HEK293 (cell line): ENCODE measurements around the gene MPHOSPH8.

Experiments used
- IKZF3 ChIP-seq: fragments of 450-650 bp; IDR thresholded peaks from 2 replicates; pipeline ENCODE4 v1.5.0; 2018; ENCODE audit warnings: missing biosample characterization, mild to moderate bottlenecking, missing genetic modification characterization, moderate library complexity
- PBX3 ChIP-seq: sonication (generic); formaldehyde crosslinking; IDR thresholded peaks from 2 replicates; pipeline ENCODE4 v1.8.1; 2022; ENCODE audit warnings: mild to moderate bottlenecking, moderate library complexity, missing genetic modification reagents
- SALL2 ChIP-seq: fragments of 450-650 bp; formaldehyde crosslinking; IDR thresholded peaks from 2 replicates; pipeline ENCODE4 v1.5.0; 2017; ENCODE audit warnings: missing biosample characterization, mild to moderate bottlenecking, missing genetic modification characterization, borderline replicate concordance
- SP2 ChIP-seq: fragments of 450-650 bp; formaldehyde crosslinking; IDR thresholded peaks from 2 replicates; pipeline ENCODE4 v1.5.1; 2016; ENCODE audit warnings: missing biosample characterization, missing genetic modification characterization
- SP3 ChIP-seq: fragments of 450-650 bp; formaldehyde crosslinking; IDR thresholded peaks from 2 replicates; pipeline ENCODE4 v1.5.1; 2016; ENCODE audit warnings: missing biosample characterization, missing genetic modification characterization
- YY1 ChIP-seq: fragments of 450-650 bp; formaldehyde crosslinking; IDR thresholded peaks from 2 replicates; pipeline ENCODE4 v1.5.1; 2018; ENCODE audit warnings: missing biosample characterization, missing genetic modification characterization
- ZBTB20 ChIP-seq: fragments of 450-650 bp; formaldehyde crosslinking; IDR thresholded peaks from 2 replicates; pipeline ENCODE4 v1.5.1; 2016; ENCODE audit warnings: missing biosample characterization, missing genetic modification characterization
- ZBTB7A ChIP-seq: fragments of 450-650 bp; formaldehyde crosslinking; IDR thresholded peaks from 2 replicates; pipeline ENCODE4 v1.5.1; 2016; ENCODE audit warnings: low read depth, missing biosample characterization, missing genetic modification characterization
- ZNF169 ChIP-seq: fragments of 450-650 bp; formaldehyde crosslinking; IDR thresholded peaks from 2 replicates; pipeline ENCODE4 v1.5.1; 2016; ENCODE audit warnings: missing biosample characterization, missing genetic modification characterization
- ZNF175 ChIP-seq: fragments of 450-650 bp; formaldehyde crosslinking; IDR thresholded peaks from 2 replicates; pipeline ENCODE4 v1.5.1; 2016; ENCODE audit warnings: missing biosample characterization, missing genetic modification characterization
- ZNF19 ChIP-seq: fragments of 450-650 bp; formaldehyde crosslinking; IDR thresholded peaks from 2 replicates; pipeline ENCODE4; 2016; ENCODE audit warnings: missing biosample characterization, missing genetic modification characterization, low read depth
- ZNF239 ChIP-seq: fragments of 450-650 bp; formaldehyde crosslinking; IDR thresholded peaks from 2 replicates; pipeline ENCODE4 v1.5.1; 2016; ENCODE audit warnings: missing biosample characterization, missing genetic modification characterization
- ZNF335 ChIP-seq: fragments of 450-650 bp; formaldehyde crosslinking; conservative IDR thresholded peaks from 2 replicates; pipeline ENCODE4 v1.5.1; 2016; ENCODE audit warnings: missing biosample characterization, missing genetic modification characterization
- ZNF354C ChIP-seq: fragments of 450-650 bp; formaldehyde crosslinking; IDR thresholded peaks from 2 replicates; pipeline ENCODE4 v1.5.1; 2016; ENCODE audit warnings: missing biosample characterization, missing genetic modification characterization, low read depth, borderline replicate concordance
- ZNF391 ChIP-seq: fragments of 450-650 bp; formaldehyde crosslinking; IDR thresholded peaks from 2 replicates; pipeline ENCODE4 v1.5.1; 2016; ENCODE audit warnings: low read depth, missing biosample characterization, missing genetic modification characterization, borderline replicate concordance
- ZNF394 ChIP-seq: fragments of 450-650 bp; formaldehyde crosslinking; IDR thresholded peaks from 2 replicates; pipeline ENCODE4 v1.5.1; 2016; ENCODE audit warnings: missing biosample characterization, missing genetic modification characterization, mild to moderate bottlenecking, moderate library complexity, borderline replicate concordance
- ZNF423 ChIP-seq: fragments of 450-650 bp; formaldehyde crosslinking; IDR thresholded peaks from 2 replicates; pipeline ENCODE4 v1.5.1; 2016; ENCODE audit warnings: missing biosample characterization, missing genetic modification characterization
- ZNF426 ChIP-seq: fragments of 450-650 bp; formaldehyde crosslinking; IDR thresholded peaks from 2 replicates; pipeline ENCODE4 v1.5.1; 2017; ENCODE audit warnings: missing biosample characterization, missing genetic modification characterization, mild to moderate bottlenecking, inconsistent platforms, moderate library complexity
- ZNF514 ChIP-seq: fragments of 450-650 bp; formaldehyde crosslinking; IDR thresholded peaks from 2 replicates; pipeline ENCODE4 v1.5.1; 2016; ENCODE audit warnings: missing biosample characterization, missing genetic modification characterization
- ZNF529 ChIP-seq: fragments of 450-650 bp; formaldehyde crosslinking; IDR thresholded peaks from 2 replicates; pipeline ENCODE4 v1.5.1; 2017; ENCODE audit warnings: missing genetic modification characterization, missing biosample characterization; ENCODE audit not compliant: insufficient replicate concordance
- ZNF549 ChIP-seq: fragments of 450-650 bp; IDR thresholded peaks from 2 replicates; pipeline ENCODE4 v1.5.1; 2018; ENCODE audit warnings: missing biosample characterization, missing genetic modification characterization, mild to moderate bottlenecking, inconsistent platforms, moderate library complexity
- ZNF664 ChIP-seq: fragments of 450-650 bp; formaldehyde crosslinking; IDR thresholded peaks from 2 replicates; pipeline ENCODE4 v1.5.1; 2016; ENCODE audit warnings: missing biosample characterization, missing genetic modification characterization
- ZNF677 ChIP-seq: fragments of 450-650 bp; IDR thresholded peaks from 2 replicates; pipeline ENCODE4 v1.5.0; 2018; ENCODE audit warnings: missing biosample characterization, mild to moderate bottlenecking, missing genetic modification characterization, moderate library complexity
- ZNF692 ChIP-seq: fragments of 450-650 bp; formaldehyde crosslinking; IDR thresholded peaks from 2 replicates; pipeline ENCODE4 v1.5.1; 2016; ENCODE audit warnings: missing biosample characterization, missing genetic modification characterization
- ZNF785 ChIP-seq: fragments of 450-650 bp; formaldehyde crosslinking; IDR thresholded peaks from 2 replicates; pipeline ENCODE4 v1.5.1; 2016; ENCODE audit warnings: missing biosample characterization, missing genetic modification characterization
- ZSCAN23 ChIP-seq: fragments of 450-650 bp; formaldehyde crosslinking; IDR thresholded peaks from 2 replicates; pipeline ENCODE4 v1.5.1; 2016; ENCODE audit warnings: missing biosample characterization, missing genetic modification characterization
- ZSCAN30 ChIP-seq: fragments of 450-650 bp; IDR thresholded peaks from 2 replicates; pipeline ENCODE4 v1.5.1; 2018; ENCODE audit warnings: missing biosample characterization, mild to moderate bottlenecking, missing genetic modification characterization, moderate library complexity
- ZSCAN4 ChIP-seq: fragments of 450-650 bp; formaldehyde crosslinking; IDR thresholded peaks from 2 replicates; pipeline ENCODE4 v1.5.1; 2017; ENCODE audit warnings: missing biosample characterization, missing genetic modification characterization
- TF ChIP-seq, protein P1 (sequence below): fragments of 450-650 bp; IDR thresholded peaks from 2 replicates; pipeline ENCODE4 v1.5.1; 2018; ENCODE audit warnings: missing biosample characterization, missing genetic modification characterization
- TF ChIP-seq, protein P2 (sequence below): fragments of 450-650 bp; formaldehyde crosslinking; IDR thresholded peaks from 2 replicates; pipeline ENCODE4 v1.5.1; 2017; ENCODE audit warnings: missing biosample characterization, missing genetic modification characterization
- TF ChIP-seq, protein P3 (sequence below): fragments of 450-650 bp; formaldehyde crosslinking; IDR thresholded peaks from 2 replicates; pipeline ENCODE4 v1.5.1; 2016; ENCODE audit warnings: missing biosample characterization, missing genetic modification characterization

Gene MPHOSPH8

GRCh38 chr13:19601749-19602725 is 31.4 kb upstream of the MPHOSPH8 start (continued):
- peak; percentile 34; the same call in 1 of the 2 replicates for TF ChIP-seq YY1 (tag by site-specific recombination)
- TF ChIP-seq, protein P1, sequence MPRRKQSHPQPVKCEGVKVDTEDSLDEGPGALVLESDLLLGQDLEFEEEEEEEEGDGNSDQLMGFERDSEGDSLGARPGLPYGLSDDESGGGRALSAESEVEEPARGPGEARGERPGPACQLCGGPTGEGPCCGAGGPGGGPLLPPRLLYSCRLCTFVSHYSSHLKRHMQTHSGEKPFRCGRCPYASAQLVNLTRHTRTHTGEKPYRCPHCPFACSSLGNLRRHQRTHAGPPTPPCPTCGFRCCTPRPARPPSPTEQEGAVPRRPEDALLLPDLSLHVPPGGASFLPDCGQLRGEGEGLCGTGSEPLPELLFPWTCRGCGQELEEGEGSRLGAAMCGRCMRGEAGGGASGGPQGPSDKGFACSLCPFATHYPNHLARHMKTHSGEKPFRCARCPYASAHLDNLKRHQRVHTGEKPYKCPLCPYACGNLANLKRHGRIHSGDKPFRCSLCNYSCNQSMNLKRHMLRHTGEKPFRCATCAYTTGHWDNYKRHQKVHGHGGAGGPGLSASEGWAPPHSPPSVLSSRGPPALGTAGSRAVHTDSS (tag by site-specific recombination) = no peak
- TF ChIP-seq ZNF514 (tag by site-specific recombination) = no peak
- TF ChIP-seq ZNF169 (tag by site-specific recombination) = no peak
- TF ChIP-seq ZNF423 (tag by site-specific recombination) = no peak
- no peak for TF ChIP-seq ZSCAN23 (tag by site-specific recombination)
- no peak for TF ChIP-seq ZNF529 (tag by site-specific recombination)
- no peak for TF ChIP-seq ZBTB7A (tag by site-specific recombination)
- TF ChIP-seq ZNF175 (tag by site-specific recombination) = no peak
- TF ChIP-seq ZNF19 = no peak
- no peak for TF ChIP-seq ZNF677 (tag by site-specific recombination)
- no peak for TF ChIP-seq ZNF239
- TF ChIP-seq ZNF785 (tag by site-specific recombination) = no peak
- TF ChIP-seq ZNF335 (tag by site-specific recombination) = peak; percentile 76
- TF ChIP-seq ZNF391 (tag by site-specific recombination) = no peak
- TF ChIP-seq SP2 (tag by site-specific recombination) = no peak
- peak; percentile 39; the same call in 1 of the 2 replicates for TF ChIP-seq ZNF692
- no peak for TF ChIP-seq PBX3 (CRISPR knock-in tag)
- TF ChIP-seq ZNF549 (tag by site-specific recombination) = 0 out of 2 replicates have a peak, but pooled peaks have one; percentile 12
- no peak for TF ChIP-seq ZNF394
- TF ChIP-seq ZSCAN30 (tag by site-specific recombination) = peak; percentile 57; the same call in 1 of the 2 replicates
- TF ChIP-seq, protein P2, sequence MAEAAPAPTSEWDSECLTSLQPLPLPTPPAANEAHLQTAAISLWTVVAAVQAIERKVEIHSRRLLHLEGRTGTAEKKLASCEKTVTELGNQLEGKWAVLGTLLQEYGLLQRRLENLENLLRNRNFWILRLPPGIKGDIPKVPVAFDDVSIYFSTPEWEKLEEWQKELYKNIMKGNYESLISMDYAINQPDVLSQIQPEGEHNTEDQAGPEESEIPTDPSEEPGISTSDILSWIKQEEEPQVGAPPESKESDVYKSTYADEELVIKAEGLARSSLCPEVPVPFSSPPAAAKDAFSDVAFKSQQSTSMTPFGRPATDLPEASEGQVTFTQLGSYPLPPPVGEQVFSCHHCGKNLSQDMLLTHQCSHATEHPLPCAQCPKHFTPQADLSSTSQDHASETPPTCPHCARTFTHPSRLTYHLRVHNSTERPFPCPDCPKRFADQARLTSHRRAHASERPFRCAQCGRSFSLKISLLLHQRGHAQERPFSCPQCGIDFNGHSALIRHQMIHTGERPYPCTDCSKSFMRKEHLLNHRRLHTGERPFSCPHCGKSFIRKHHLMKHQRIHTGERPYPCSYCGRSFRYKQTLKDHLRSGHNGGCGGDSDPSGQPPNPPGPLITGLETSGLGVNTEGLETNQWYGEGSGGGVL (tag by site-specific recombination) = peak; percentile 22; the same call in 1 of the 2 replicates
- TF ChIP-seq SP3 (tag by site-specific recombination) = no peak
- no peak for TF ChIP-seq ZSCAN4 (tag by site-specific recombination)
- peak; percentile 73 for TF ChIP-seq ZBTB20 (tag by site-specific recombination)
- TF ChIP-seq ZNF664 (tag by site-specific recombination) = no peak
- 0 out of 2 replicates have a peak, but pooled peaks have one; percentile 27 for TF ChIP-seq IKZF3
- TF ChIP-seq ZNF354C (tag by site-specific recombination) = no peak
- TF ChIP-seq, protein P3, sequence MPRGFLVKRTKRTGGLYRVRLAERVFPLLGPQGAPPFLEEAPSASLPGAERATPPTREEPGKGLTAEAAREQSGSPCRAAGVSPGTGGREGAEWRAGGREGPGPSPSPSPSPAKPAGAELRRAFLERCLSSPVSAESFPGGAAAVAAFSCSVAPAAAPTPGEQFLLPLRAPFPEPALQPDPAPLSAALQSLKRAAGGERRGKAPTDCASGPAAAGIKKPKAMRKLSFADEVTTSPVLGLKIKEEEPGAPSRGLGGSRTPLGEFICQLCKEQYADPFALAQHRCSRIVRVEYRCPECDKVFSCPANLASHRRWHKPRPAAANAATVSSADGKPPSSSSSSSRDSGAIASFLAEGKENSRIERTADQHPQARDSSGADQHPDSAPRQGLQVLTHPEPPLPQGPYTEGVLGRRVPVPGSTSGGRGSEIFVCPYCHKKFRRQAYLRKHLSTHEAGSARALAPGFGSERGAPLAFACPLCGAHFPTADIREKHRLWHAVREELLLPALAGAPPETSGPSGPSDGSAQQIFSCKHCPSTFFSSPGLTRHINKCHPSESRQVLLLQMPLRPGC = no peak
- TF ChIP-seq ZNF426 (tag by site-specific recombination) = no peak
- TF ChIP-seq SALL2 (tag by site-specific recombination) = no peak
